HG03432 (cell line): ENCODE measurements around the gene LPP.

Experiments
- ATAC-seq: cut with Tn5 transposase; IDR thresholded peaks from one replicate; pipeline ENCODE4 v1.9.1; 2021; ENCODE audit warnings: mild to moderate bottlenecking, moderate library complexity; ENCODE audit not compliant: unreplicated experiment

LPP gene, protein sequence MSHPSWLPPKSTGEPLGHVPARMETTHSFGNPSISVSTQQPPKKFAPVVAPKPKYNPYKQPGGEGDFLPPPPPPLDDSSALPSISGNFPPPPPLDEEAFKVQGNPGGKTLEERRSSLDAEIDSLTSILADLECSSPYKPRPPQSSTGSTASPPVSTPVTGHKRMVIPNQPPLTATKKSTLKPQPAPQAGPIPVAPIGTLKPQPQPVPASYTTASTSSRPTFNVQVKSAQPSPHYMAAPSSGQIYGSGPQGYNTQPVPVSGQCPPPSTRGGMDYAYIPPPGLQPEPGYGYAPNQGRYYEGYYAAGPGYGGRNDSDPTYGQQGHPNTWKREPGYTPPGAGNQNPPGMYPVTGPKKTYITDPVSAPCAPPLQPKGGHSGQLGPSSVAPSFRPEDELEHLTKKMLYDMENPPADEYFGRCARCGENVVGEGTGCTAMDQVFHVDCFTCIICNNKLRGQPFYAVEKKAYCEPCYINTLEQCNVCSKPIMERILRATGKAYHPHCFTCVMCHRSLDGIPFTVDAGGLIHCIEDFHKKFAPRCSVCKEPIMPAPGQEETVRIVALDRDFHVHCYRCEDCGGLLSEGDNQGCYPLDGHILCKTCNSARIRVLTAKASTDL

GRCh38 chr3:188154014-188154808, at the start of gene LPP:
Gene LPP (plus strand): TSS chr3:188154157. CDS start chr3:188406121, 251,964 bp downstream.
- peak; percentile 89 for ATAC-seq

GRCh38 chr3:188106006-188106405, 48.0 kb upstream of the LPP start:
- no peak for ATAC-seq

DNA sequence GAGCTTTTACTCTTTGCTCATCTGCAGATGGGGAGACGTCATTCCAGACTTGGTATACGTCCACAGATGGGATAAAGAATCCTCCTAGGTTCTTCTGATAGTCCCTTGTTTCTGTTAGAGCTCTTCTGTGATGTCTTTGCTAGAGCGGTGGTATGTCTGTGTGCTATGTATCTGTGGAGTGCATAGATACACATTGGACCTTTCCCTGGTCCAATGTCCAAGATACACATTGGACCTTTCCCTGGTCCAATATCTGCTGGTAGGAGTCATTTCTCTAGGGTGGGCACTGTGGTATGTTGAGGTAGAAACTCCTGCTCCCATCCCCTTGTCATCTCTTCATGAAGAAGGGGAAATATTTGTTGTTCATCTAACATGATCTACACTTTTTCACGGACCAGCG, 47.5 kb upstream of the LPP start:
- ATAC-seq: no peak

DNA sequence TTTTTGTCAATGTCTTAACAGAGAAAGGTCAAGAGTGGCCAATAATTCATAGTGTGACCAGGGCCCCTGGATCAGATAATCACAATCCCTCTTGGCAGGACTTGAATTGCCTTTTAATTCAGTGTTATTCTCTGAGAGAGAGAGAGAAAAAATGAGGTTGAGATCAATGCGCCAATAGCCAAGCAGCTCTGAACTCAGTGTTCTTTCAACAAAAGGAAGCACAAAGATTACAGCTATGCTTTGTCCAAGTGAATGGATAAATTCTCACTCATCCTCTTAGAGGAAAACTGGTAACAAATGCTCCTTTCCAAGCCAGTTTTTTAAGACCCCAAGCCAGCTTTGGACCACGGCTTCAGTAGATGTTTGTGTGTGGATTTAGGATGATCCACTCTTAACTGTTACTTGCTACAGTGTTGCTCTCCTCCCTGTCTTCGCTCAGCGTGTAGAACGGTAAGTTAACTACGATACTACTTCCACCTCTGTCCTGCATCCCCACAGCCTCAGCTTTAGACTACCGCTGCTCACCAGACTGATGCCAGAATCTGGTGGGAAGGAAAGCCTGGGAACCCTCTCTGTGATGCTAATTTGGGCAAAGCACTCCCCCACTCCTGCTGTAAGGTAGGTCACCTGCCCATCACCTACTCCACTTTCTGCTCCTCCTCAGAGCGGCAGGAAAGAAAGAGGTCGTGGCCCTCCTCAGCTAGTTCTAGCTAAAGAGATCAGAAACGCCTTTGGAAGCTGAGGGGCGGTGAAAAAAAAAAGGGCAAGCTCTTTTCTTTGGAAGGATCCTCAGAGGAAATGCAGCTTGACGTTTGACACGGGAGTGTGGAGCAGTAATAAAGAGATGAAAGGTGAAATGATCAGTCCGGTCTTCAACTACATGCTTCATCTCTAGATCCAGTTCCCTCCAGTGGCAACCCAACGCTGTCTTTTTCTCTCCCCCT, 46.8 kb upstream of the LPP start:
- no peak for ATAC-seq

GRCh38 chr3:188108703-188109412, 45.1 kb upstream of the LPP start:
- ATAC-seq: no peak

GRCh38 chr3:188111002-188111584, 42.9 kb upstream of the LPP start:
- no peak for ATAC-seq

DNA sequence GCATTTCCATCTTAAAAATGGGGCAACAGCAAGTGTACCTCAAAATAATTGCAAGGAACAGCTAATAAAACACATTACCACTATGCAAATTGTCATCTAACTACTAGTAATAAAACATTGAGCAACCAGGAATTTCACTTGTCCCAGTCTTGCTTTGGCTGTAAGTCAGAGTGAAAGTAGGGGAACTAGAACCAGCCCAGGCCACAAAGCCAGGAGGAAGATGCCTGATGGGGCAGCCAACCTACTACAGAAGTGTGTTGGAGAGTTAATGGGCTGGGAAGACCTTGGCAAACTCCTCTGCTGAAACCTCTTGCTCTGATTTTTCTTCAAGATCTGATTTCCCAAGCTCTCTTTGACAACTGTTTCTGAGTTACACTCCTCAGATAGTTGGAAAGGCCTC, 40.2 kb upstream of the LPP start:
- no peak for ATAC-seq

DNA sequence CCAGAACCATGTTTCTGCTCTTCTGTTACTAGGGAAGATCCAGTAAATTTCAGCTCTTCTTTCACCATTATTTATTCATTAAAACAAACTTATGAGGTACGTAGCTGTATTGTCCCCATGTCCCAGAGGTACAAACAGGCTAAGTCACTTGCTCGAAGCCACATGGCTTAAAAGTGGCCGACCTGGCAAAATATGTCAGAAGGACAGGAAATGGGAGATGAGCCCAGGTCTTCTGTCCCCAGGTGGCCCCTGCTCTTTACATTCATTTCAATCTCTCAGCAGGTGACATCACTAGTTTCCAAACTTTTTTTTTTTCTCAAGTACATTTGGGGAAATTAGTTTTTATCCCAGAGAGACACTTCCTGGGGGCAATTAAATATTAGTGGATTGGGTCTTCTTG, 34.1 kb upstream of the LPP start:
- ATAC-seq: no peak

GRCh38 chr3:188122571-188123169, 31.3 kb upstream of the LPP start:
- ATAC-seq: no peak

GRCh38 chr3:188123170-188123905, 30.6 kb upstream of the LPP start:
- no peak for ATAC-seq

GRCh38 chr3:188124184-188124583, 29.8 kb upstream of the LPP start:
- ATAC-seq: no peak

DNA sequence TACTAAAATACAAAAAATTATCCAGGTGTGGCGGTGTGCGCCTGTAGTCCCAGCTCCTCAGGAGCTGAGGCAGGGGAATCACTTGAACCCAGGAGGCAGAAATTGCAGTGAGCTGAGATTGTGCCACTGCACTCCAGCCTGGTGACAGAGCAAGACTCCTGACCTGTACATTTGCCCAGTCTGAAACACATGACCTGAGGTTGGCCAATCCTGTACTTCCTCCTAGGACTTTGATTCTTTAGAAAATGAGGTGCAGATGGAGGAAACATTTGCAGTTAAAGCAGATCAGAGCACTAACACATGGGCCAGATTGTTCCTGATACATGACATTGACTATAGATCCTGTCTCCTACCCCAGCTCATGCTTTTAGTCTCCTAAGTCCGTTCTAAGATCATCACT, 28.9 kb upstream of the LPP start:
- no peak for ATAC-seq

- ATAC-seq: no peak
These were observed 27.7 kb upstream of the LPP start for GRCh38 chr3:188126276-188126675.

DNA sequence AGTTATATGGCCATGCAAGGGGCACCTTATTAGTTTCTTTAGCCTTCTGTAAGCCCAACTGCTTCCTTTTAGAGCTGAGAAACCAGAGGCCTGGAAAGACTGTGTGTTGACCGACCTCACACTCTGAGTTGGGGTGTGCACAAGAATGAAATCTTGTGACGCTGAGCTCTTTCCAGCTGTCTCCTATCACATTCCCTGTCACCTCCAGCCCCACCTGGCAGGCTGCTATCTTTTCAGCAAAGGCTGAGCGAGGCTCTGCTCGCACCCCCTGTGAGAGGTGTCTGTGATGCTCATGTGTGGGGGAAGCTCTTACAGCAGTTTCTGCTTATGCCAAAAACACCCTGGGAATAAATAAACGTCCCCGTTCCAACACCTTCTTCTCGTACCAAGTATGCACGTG, 27.0 kb upstream of the LPP start:
- no peak for ATAC-seq

- no peak for ATAC-seq
These were observed 25.1 kb upstream of the LPP start for GRCh38 chr3:188128905-188129304.

DNA sequence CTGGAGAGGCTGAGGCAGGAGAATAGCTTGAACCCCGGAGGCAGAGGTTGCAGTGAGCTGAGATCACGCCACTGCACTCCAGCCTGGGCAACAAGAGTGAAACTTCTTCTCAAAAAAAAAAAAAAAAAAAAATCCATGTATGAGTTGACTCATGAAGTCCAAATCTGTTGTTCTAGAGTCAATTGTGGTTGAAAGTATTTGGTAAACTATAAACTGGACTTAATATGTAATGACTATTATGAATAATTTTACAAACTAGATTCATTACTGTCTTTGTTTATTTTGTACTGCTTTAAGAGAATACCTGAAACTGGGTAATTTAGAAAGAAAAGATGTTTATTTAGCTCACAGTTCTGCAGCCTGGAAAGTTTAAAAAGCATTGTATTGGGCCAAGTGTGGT, 22.9 kb upstream of the LPP start:
- ATAC-seq: peak; percentile 54

- no peak for ATAC-seq
These were observed 20.7 kb upstream of the LPP start for GRCh38 chr3:188133219-188133618.

GRCh38 chr3:188133646-188134045, 20.3 kb upstream of the LPP start:
- ATAC-seq: no peak

- no peak for ATAC-seq
These were observed 19.9 kb upstream of the LPP start for GRCh38 chr3:188134079-188134478.
